ENCODE results near the gene HCST. TPM values are rescaled to one million over a fixed set of nuclear protein-coding genes. Genes with fewer than 3 reads are reported as not detected.
"Not testable (repeated sequence)": the region's sequence is repeated elsewhere in the genome, so short reads cannot be mapped to it uniquely, and the experiment has no call there.

The HCST gene
- total RNA-seq, 1 donor from 2014 or later: 93.1 TPM

- intact Hi-C loops (cut with micrococcal nuclease): no loop called here
Measured at GRCh38 chr19:35879068-35879467, 23.3 kb upstream of the HCST start.

GRCh38 chr19:35879770-35880317, 22.5 kb upstream of the HCST start:
- intact Hi-C loops (cut with micrococcal nuclease): no loop called here

DNA sequence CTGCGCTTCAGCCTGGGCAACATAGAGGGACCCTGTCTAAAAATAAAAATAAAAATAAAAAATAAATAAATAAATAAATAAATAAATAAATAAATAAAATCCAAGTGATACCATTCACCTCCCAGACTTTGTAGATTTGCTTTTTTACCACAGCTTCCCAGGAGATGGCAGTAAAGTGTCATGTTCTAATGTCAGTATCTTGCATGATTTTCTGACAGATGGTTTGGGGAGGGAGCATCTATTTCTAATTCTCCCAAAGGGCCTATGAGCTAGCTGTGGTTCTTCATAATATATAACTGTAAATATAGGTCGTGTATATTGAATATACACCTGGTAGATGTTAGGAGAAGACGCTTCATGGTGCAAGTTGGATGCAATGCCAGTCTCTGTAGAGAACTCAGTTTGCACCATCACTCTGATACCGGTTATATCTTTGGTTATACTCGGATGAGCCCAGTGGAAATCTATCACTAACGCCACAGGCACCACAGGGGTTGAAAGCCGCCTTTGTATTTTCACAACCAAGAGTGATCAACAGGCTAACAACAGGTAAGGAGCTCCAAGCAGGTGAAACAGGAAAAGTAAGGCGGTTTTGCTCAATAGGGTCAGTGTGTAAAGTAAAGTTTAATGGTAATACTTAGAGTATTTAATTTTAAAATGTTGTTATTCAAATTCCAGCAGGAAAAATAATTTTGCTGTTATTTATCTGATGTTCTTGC, 20.1 kb upstream of the HCST start:
- intact Hi-C loops (cut with micrococcal nuclease): loop anchor here (1.0 to 2.0 kb wide), 3 partner anchors 17 to 54 kb away; partner anchors contain the start of gene LRFN3

GRCh38 chr19:35883882-35884281, 18.4 kb upstream of the HCST start:
- intact Hi-C loops (cut with micrococcal nuclease): loop anchor here (2.0 kb wide), 1 partner anchor 15 kb away; no protein-coding TSS in a partner anchor

DNA sequence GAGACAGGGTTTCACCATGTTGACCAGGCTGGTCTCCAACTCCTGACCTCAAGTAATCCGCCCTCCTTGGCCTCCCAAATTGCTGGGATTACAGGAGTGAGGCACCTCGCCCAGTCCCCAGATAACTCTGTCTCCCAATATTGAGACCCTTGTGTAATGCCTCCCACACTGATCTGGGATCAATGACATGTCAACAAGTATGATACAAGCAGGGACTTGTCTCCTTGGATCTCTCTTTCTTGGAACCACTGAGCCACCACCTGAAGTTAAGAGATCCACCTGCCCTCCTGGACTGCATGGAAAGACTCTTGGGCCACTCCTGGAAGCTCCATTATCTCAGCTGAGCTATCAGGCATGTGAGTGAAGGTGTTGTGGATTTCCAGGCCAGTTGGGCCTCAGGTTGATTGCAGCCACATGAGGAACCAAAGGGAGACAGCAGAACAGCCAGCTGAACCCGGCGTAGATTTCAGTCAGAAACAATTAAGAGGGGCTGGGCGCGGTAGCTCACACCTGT, 17.0 kb upstream of the HCST start:
- intact Hi-C loops (cut with micrococcal nuclease): no loop called here

- intact Hi-C loops (cut with micrococcal nuclease): no loop called here
Measured at GRCh38 chr19:35885904-35886303, 16.4 kb upstream of the HCST start.

DNA sequence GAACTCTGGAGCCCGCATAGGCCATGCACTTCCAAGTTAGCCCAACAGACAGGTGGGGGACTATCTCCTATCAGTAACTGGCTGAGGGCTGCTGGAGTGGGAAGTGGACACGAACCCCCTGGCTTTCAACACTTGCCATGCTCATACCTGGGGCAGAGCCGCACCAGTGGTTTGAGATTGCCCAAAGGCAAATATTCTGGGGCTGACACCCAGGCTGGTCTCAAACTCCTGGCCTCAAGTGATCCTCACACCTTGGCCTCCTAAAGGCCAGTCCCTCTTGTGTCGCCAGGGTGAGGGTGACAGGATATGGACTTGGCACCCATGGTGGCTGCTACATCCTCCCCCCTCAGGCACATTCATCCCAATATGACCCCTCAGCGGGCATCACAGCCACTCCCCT, 15.1 kb upstream of the HCST start:
- intact Hi-C loops (cut with micrococcal nuclease): no loop called here

DNA sequence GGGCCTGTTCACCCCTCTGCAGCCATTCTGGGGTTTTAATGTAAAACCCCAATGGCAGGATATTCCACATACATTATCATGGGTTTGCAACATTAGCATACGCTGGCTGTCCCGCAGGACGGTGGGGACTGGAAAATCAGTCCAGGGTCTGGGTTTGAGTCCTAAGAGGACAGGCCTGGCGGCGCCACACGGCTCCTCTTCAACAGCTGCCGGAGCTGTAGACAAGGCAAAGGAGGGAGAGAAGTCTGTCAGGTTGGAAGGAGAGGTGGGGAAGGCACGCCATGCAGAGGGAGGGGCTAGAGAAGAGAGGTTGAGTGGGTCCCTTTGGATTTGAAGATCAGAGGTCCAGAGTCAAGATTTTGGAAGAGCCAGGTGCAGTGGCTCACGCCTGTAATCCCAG, 13.9 kb upstream of the HCST start:
- intact Hi-C loops (cut with micrococcal nuclease): no loop called here

DNA sequence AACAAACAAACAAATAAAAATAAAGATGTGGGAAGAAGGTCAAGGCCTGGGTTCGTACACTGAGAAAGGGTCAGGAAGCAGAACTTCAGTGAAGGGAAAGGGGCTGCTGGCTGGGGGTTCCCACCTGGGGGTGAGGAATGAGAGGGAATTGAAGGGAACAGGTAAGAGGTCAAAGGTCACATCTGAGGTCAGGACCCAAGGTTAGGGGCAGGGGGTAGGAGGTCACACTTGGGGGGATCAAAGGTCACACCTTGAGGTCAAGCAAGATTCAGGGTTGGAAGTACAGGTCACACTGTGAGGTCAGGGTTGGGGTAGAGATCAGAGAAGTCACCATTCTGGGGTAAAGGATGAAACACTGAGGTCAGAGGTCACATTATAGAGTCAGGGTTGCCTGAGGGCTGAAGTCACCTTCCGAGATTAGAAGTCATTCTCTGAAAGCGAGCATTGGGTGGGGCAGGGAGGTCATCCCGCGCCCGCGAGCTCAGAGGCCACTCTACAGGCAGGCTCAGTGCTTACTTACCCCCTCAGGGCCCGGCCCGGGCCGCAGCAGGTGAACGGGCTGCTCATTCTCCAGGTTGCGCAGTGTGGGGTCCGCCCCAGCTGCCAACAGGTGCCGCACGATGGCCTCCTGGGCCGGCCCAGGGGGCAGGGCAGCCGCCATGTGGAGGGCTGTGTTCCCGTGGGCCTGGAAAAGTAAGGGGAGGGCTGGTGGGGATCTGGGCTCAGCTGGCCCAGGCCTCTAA, 12.8 kb upstream of the HCST start:
- intact Hi-C loops (cut with micrococcal nuclease): no loop called here

DNA sequence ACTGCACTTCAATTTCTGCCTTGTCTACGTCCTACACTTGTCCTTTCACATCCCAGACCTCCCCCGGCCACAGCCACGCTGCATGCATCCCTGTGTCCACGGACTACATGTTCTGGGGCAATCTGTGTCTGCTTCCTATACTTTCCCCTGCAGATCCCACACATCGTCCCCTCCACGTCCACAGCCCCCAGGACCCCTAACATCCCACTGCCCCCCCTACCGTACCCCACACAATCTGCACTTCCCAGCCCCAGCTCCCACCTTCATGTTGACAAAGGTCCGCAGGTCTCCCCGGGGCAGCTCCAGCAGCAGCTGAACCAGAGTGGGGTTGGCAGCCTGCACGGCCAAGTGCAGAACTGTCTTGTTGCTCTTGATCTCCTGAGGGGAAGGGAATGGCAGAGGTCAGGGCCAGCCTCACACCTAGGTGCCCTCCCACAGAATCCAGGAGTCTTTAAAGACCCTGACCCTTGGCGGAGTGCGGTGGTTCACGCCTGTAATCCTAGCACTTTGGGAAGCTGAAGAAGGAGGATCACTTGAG, 12.1 kb upstream of the HCST start:
- intact Hi-C loops (cut with micrococcal nuclease): no loop called here

DNA sequence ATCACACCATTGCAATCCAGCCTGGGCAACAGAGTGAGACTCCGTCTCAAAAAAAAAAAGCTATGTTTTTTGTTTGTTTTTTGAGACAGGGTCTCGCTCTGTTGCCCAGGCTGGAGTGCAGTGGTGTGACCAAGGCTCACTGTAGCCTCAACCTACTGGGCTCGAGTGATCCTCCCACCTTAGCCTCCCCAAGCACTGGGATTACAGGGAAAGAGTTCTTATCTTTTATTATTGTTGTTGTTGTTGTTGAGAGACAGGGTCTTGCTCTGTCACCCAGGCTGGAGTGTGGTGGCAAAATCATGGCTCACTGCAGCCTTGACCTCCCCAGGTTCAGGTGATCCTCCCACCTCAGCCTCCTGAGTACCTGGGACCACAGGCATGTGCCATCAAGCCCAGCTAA, 10.5 kb upstream of the HCST start:
- intact Hi-C loops (cut with micrococcal nuclease): not testable (repeated sequence)

- intact Hi-C loops (cut with micrococcal nuclease): no loop called here
Measured at GRCh38 chr19:35894342-35894741, 8.0 kb upstream of the HCST start.

GRCh38 chr19:35895911-35896642, 6.3 kb upstream of the HCST start:
- intact Hi-C loops (cut with micrococcal nuclease): no loop called here

DNA sequence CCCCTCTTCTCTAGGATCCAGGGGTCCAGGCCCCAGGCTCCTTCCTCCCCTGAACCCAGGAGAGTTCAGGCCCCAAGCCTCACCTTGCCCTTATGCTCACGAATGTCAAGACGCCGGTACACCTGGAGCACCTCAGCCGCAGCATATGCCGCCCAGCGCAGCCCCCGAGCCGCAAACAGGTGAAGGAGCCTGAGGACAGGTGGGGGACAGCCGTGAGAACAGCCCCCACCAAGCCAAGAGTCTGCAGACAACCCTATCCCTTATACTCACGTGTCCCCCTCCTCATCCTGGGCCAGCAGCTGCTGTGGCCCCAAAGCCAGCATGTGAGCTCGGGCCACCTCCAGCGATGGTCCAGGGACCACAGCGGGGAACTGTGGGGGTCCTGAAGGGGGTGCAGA, 5.7 kb upstream of the HCST start:
- intact Hi-C loops (cut with micrococcal nuclease): no loop called here

DNA sequence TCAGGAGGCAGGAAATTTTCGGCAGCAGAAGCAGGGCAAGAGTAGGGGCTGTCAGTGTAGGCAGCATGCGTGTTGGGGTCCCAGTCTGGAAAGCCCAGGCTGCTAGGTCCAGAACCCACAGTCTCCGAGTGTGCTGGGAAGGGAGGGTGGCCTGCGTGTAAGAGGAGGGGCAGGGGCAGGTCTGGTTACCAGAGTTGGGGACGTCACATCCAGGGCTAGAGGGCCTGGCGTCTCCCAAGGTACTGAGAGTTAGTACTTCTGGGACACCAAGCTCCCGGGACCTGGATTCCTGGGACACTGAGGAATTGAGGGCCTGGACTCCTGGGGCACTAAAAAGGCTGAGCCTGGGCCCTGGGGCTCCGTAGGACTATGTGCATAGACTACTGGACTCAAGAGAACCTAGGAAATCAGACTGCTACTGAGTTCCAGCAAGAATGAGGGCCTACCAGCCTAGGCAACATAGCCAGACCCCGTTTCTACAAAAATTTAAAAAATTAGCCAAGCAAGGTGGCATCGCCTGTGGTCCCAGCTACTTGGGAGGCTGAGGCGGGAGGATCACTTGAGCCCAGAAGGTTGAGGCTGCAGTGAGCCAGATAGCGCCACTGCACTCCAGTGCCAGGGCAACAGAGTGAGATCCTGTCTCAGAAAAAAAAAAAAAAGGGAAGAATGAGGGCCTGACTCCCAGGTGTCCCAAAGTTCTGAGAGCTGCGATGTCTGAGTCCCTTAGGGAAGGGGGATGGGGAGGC, 4.5 kb upstream of the HCST start:
- intact Hi-C loops (cut with micrococcal nuclease): loop anchor here (2.0 kb wide), 1 partner anchor 15 kb away; no protein-coding TSS in a partner anchor

- intact Hi-C loops (cut with micrococcal nuclease): loop anchor here (2.0 kb wide), 1 partner anchor 16 kb away; no protein-coding TSS in a partner anchor
Measured at GRCh38 chr19:35898499-35898809, 3.9 kb upstream of the HCST start.

- intact Hi-C loops (cut with micrococcal nuclease): loop anchor here (1.0 to 5.0 kb wide), 3 partner anchors 17 to 187 kb away; no protein-coding TSS in a partner anchor
Measured at GRCh38 chr19:35899547-35900214, 2.6 kb upstream of the HCST start.

- intact Hi-C loops (cut with micrococcal nuclease): loop anchor here (5.0 kb wide), 1 partner anchor 189 kb away; no protein-coding TSS in a partner anchor
Measured at GRCh38 chr19:35901055-35901644, 1.2 kb upstream of the HCST start.

DNA sequence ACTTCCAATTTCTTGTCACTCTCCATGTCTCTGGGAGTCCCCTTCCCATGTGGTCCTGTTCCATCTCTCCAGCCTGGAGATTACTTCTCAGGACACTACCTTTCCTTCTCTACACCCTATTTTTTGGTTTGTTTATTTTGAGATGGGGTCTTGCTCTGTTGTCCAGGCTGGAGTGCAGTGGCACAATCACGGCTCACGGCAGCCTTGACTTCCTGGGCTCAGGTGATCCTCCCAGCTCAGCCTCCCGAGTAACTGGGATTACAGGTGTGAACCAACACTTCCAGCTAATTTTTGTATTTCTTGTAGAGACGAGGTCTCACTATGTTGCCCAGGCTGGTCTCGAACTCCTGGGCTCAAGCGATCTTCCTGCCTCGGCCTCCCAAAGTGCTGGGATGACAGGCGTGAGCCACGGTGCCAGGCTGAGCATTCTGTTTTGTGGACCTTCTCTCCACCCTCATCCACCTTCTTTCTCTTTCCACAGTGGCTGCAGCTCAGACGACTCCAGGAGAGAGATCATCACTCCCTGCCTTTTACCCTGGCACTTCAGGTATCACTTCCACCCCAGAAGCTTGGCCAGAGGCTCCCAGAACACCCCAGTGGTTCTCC, 644 bp downstream of the HCST start:
- intact Hi-C loops (cut with micrococcal nuclease): loop anchor here (1.0 to 5.0 kb wide), 3 partner anchors 28 to 191 kb away; partner anchors contain the start of genes PSENEN and U2AF1L4
